PC-9 (cell line): ENCODE measurements around the gene ABCA2. TPM values are rescaled to one million over a fixed set of nuclear protein-coding genes. Genes with fewer than 3 reads are reported as not detected.
A peak's percentile ranks its signal among the peaks of the same experiment; 100 is the strongest.

Source experiments
- BruUV-seq: library from RNA; stranded (reverse); fragments of 400-500 nt; replicated peaks from 2 replicates; lab custom pipeline; 2021; lab: Mats Ljungman, UMichigan
- CTCF ChIA-PET: fragments of 300-600 bp; sonication (Branson Sonifier 250); formaldehyde crosslinking; loops from one replicate; lab custom pipeline; 2022; ENCODE audit warnings: antibody characterized with exemption; lab: Charles Lee
- POLR2A ChIA-PET: fragments of 300-600 bp; sonication (Branson Sonifier 250); formaldehyde crosslinking; loops from one replicate; lab custom pipeline; 2022; ENCODE audit warnings: antibody characterized with exemption; ENCODE audit not compliant: unreplicated experiment; lab: Charles Lee
- DNase-seq, 2 experiments: peaks; one replicate each; pipeline versions ENCODE4 v3.0.0 to v3.0.0-alpha.2; 2015 to 2022; ENCODE audit warnings: mixed read lengths in 1 of 2
- H2AFZ ChIP-seq: fragments of 200-600 bp; sonication (generic); 2 replicates; pipeline ENCODE4 v1.8.1; 2017; ENCODE audit warnings: antibody characterized with exemption
- H3F3A ChIP-seq: fragments of 200-600 bp; sonication (generic); 2 replicates; pipeline ENCODE4 v1.8.1; 2017; ENCODE audit warnings: antibody characterized with exemption, mild to moderate bottlenecking, low read depth; ENCODE audit not compliant: insufficient read depth
- H3K27ac ChIP-seq: fragments of 200-600 bp; sonication (generic); 2 replicates; pipeline ENCODE4 v1.6.1; 2016; ENCODE audit warnings: mixed run types
- H3K27me3 ChIP-seq: fragments of 200-600 bp; sonication (generic); 2 replicates; pipeline ENCODE4 v1.6.1; 2016; ENCODE audit warnings: low read depth, mixed run types; ENCODE audit not compliant: insufficient read depth
- H3K36me3 ChIP-seq: fragments of 200-600 bp; sonication (generic); 2 replicates; pipeline ENCODE4 v1.6.1; 2016; ENCODE audit warnings: low read depth, mixed run types
- H3K4me1 ChIP-seq: fragments of 200-600 bp; sonication (generic); replicated peaks from 2 replicates; pipeline ENCODE4 v1.6.1; 2016; ENCODE audit warnings: mixed run types; ENCODE audit not compliant: insufficient read depth
- H3K4me2 ChIP-seq: fragments of 200-600 bp; sonication (generic); 2 replicates; pipeline ENCODE4 v1.6.1; 2017; ENCODE audit warnings: mixed run types
- H3K4me3 ChIP-seq: fragments of 200-600 bp; sonication (generic); 2 replicates; pipeline ENCODE4 v1.6.1; 2016; ENCODE audit warnings: mixed run types
- H3K79me2 ChIP-seq: fragments of 200-600 bp; sonication (generic); 2 replicates; pipeline ENCODE4 v1.6.1; 2017; ENCODE audit warnings: low read depth, mixed run types
- H3K9me2 ChIP-seq: fragments of 200-600 bp; sonication (generic); 2 replicates; pipeline ENCODE4 v1.8.1; 2017; ENCODE audit warnings: mild to moderate bottlenecking; ENCODE audit not compliant: insufficient read depth
- H3K9me3 ChIP-seq: fragments of 200-600 bp; sonication (generic); 2 replicates; pipeline ENCODE4 v1.8.1; 2016; ENCODE audit warnings: low read depth; ENCODE audit not compliant: insufficient read depth
- H4K20me1 ChIP-seq: fragments of 200-600 bp; sonication (generic); 2 replicates; pipeline ENCODE4 v1.8.1; 2017; ENCODE audit not compliant: insufficient read depth
- CTCF ChIP-seq: fragments of 200-600 bp; sonication (generic); conservative IDR thresholded peaks from 2 replicates; pipeline ENCODE4 v1.6.1; 2017; ENCODE audit warnings: mixed run types, antibody characterized with exemption, mild to moderate bottlenecking, moderate library complexity
- EZH2 ChIP-seq: fragments of 200-600 bp; sonication (generic); IDR thresholded peaks from 2 replicates; pipeline ENCODE4 v1.8.0; 2017; ENCODE audit warnings: antibody characterized with exemption, low read depth
- intact Hi-C: fragments of 100-400 bp; cut with micrococcal nuclease; formaldehyde crosslinking; loops from one replicate; pipeline ENCODE4 v1.10.0; 2022; ENCODE audit not compliant: unreplicated experiment
- total RNA-seq: library from RNA; stranded (reverse); gene quantifications from 2 replicates; pipeline ENCODE4 v1.2.3, GENCODE V29; 2021

The ABCA2 gene
- total RNA-seq, 1 experiment from 2014 or later: 79.2 TPM

- intact Hi-C loops: loop anchor here (5.0 kb wide), 1 partner anchor 179 kb away; the partner anchor contains the start of gene PHPT1
- Histone ChIP-seq H3K4me2 (peak overlapping the region; percentile 81), H3K4me3 (no peak overlapping the region), H3K9me2 (no peaks in the 10 kb centered on the region), H3K36me3 (no peaks in the 10 kb centered on the region), H3F3A (peaks cover 8% of the 10 kb centered on the region; the same call in 1 of the 2 replicates), H3K79me2 (no peaks in the 10 kb centered on the region), H3K9me3 (no peaks in the 10 kb centered on the region), H3K4me1 (peaks cover 8% of the 10 kb centered on the region; the same call in 1 of the 2 replicates), H3K27ac (no peak overlapping the region), H2AFZ (no peak overlapping the region), H4K20me1 (no peaks in the 10 kb centered on the region; the same call in 1 of the 2 replicates), H3K27me3 (no peaks in the 10 kb centered on the region)
- ChIA-PET CTCF (interaction anchor here (0.6 to 1.1 kb wide), 5 partner anchors 9 to 570 kb away, joined by 3 to 15 read pairs (median 5); no protein-coding TSS in a partner anchor), POLR2A (no interaction called here)
- no TSS peak for BruUV-seq
- TF ChIP-seq EZH2 (no peak), CTCF (no peak)
- DNase-seq: no peak
Observed at GRCh38 chr9:137026384-137026783, 1.7 kb downstream of the ABCA2 start.

- no peak overlapping the region for H3K27ac ChIP-seq
- CTCF ChIA-PET: interaction anchor here (0.6 to 1.1 kb wide), 3 partner anchors 10 to 202 kb away, joined by 3 to 5 read pairs (median 3); partner anchors contain the start of gene RNF224
- no peaks in the 10 kb centered on the region; the same call in 1 of the 2 replicates for H4K20me1 ChIP-seq
- intact Hi-C loops: loop anchor here (5.0 kb wide), 1 partner anchor 178 kb away; the partner anchor contains the start of gene PHPT1
- BruUV-seq: no TSS peak
- H3F3A ChIP-seq: peaks cover 11% of the 10 kb centered on the region; the same call in 1 of the 2 replicates
- H3K79me2 ChIP-seq: no peaks in the 10 kb centered on the region
- peak in 1 of 2 experiments; percentile 86 for DNase-seq
- no peak overlapping the region for H3K4me2 ChIP-seq
- peaks cover 8% of the 10 kb centered on the region; the same call in 1 of the 2 replicates for H3K4me1 ChIP-seq
- no peak overlapping the region for H3K4me3 ChIP-seq
- H3K9me3 ChIP-seq: no peaks in the 10 kb centered on the region
- H2AFZ ChIP-seq: no peak overlapping the region
- H3K36me3 ChIP-seq: no peaks in the 10 kb centered on the region
- TF ChIP-seq CTCF: no peak
- no peak for TF ChIP-seq EZH2
- H3K9me2 ChIP-seq: no peaks in the 10 kb centered on the region
- POLR2A ChIA-PET: interaction anchor here (0.6 to 0.7 kb wide), 2 partner anchors 32 to 33 kb away, joined by 6 to 18 read pairs; partner anchors contain the start of gene PAXX
- H3K27me3 ChIP-seq: no peaks in the 10 kb centered on the region
Observed at GRCh38 chr9:137025517-137025966, 2.5 kb downstream of the ABCA2 start.

DNA sequence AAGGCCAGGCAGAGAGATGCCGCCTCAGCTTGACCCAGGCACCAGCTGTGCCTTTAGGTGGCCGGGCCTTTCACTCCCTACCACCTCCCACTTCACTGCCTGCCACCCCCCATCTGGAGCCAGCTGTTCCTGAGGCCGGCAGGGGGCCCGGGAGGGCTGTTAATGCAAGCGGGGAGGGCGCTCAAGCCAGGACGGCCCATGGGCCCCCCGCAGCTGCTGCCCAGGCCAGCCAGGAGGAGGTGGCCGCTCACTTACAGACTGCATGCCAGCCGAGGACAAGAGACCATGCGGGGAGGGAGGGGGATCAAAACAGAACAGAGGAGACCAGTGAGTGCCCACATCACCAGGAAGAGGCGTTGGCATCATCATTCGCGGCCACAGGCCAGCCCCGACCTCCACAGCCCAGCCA is 4.5 kb downstream of the ABCA2 start:
- CTCF ChIA-PET: no interaction called here
- H3F3A ChIP-seq: peaks cover 7% of the 10 kb centered on the region; the same call in 1 of the 2 replicates

More for the DNA sequence above, 4.5 kb downstream of the ABCA2 start:
- Histone ChIP-seq H3K9me3 (no peaks in the 10 kb centered on the region), H2AFZ (no peak overlapping the region), H3K27me3 (no peaks in the 10 kb centered on the region), H3K79me2 (no peaks in the 10 kb centered on the region), H4K20me1 (no peaks in the 10 kb centered on the region; the same call in 1 of the 2 replicates), H3K4me3 (no peak overlapping the region), H3K27ac (no peak overlapping the region), H3K4me2 (no peak overlapping the region), H3K4me1 (peaks cover 1% of the 10 kb centered on the region; the same call in 1 of the 2 replicates), H3K9me2 (no peaks in the 10 kb centered on the region), H3K36me3 (no peaks in the 10 kb centered on the region)
- DNase-seq: no peak
- POLR2A ChIA-PET: no interaction called here
- BruUV-seq: no TSS peak
- TF ChIP-seq CTCF: no peak
- TF ChIP-seq EZH2: no peak
- intact Hi-C loops: no loop called here
